IPS-NIHi11 (cell line): Measurements from ENCODE around the gene BSX.

Experiments
- DNase-seq: peaks from one replicate; pipeline ENCODE4 v3.0.0; 2012; ENCODE audit warnings: mixed read lengths, low spot score

The BSX gene

DNA sequence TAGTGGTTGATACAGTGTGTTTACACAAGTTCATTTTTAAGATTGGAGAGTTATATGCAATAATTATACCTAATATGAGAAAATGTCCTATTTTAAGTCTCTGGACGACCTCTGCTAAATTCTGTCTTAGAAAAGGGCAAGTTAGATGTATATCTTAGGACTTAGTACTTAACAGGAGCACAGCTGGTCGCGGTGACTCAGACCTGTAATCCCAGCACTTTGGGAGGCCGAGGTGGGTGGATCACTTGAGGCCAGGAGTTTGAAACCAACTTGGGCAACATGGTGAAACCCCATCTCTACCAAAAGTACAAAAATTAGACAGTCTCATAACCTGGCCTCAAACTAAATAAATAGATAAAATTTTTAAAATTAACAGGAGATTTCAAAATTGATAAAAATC is 27.2 kb downstream of the BSX start:
- DNase-seq, result no peak

- no peak for DNase-seq
Measured at GRCh38 chr11:122951211-122951610, 30.4 kb downstream of the BSX start.

DNA sequence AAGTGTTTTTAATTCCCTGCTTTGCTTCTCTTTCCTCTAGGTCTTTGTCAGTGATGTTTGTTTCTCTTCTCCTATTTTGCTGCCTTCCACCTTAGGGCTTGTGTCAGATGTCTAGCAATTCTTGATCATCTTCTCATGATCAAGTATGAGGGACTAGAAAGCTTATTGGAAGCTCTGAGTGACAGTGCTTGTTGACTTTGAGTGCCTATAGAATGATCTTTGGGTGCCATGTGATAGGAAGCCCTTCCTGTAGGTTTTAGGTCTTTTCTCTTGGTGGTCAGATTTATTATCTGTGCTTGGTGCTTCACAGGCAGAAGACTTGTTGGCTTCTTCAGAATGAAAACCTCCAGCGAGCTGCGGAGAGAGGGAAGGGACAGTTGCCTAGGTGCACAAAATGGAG is 43.1 kb downstream of the BSX start:
- DNase-seq, result no peak

- no peak for DNase-seq
Measured at GRCh38 chr11:122937983-122938382, 43.7 kb downstream of the BSX start.

DNA sequence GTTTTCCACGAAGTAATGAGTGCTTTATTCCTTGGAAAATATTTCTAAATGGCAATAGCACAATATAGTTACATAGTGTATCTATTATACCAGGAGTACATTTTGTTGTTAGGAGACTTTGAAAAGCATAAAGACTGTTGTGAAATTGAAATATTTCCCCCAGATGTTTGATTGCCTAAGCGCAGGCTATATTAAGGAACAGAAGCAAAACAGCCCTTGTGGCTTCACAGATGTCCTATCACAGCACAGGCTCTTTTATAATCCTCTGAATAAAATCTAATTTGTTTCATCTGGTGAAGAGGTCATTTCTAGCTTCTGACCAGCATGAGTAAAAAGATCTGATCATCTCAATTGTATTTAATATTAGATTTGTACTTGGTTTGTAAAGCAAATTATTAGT is 48.2 kb downstream of the BSX start:
- no peak for DNase-seq

DNA sequence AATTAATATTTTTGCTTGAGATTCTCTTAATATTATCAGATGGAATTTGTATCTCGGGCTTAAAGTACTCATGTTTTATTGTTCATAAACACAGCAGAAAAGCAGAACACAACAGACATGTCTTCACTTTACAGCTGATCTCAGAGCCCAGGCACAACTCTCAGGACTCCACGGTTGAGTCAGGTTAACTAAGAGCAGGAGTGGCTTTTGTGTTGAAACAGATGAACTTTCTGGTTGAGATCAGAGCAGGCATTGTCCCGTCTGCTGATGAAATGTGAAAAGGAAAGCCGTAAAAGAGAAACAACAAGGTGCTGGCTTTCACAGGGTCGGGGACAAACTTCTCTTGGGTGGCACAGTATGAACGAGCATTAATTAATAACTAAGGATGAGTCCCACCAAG is 50.1 kb downstream of the BSX start:
- no peak for DNase-seq
